HG03103 (cell line): Measurements from ENCODE around the gene PAK1.

Experiments
- ATAC-seq: cut with Tn5 transposase; IDR thresholded peaks from one replicate; pipeline ENCODE4 v1.9.1; 2021; ENCODE audit warnings: low read depth; ENCODE audit not compliant: unreplicated experiment

The PAK1 gene

GRCh38 chr11:77278595-77279506 lies 195.0 kb downstream of the PAK1 start:
- ATAC-seq: no peak

DNA sequence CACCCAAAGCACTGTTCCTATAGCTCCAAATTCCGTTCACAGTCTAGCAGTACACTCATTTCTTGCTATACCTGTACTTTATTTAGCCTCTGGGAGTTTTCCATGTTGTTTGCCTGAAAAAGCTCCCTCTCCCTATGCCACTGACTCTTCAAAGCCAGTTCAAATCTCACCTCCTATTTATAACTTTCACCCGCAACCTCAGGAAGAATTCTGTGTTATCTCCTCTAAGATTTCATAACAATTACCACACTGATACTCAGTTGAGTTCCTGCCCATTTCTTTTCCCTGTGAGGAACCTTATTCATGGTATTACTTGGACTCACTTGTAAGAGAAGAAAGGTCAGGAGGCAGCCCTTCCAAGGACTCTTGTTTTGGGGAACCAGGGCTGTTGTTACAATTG lies 197.6 kb downstream of the PAK1 start:
- ATAC-seq: no peak
